HG02642 (cell line): ENCODE data around the gene LSAMP.

Experiments
- ATAC-seq: cut with Tn5 transposase; IDR thresholded peaks from one replicate; pipeline ENCODE4 v1.9.1; 2021; ENCODE audit warnings: mild to moderate bottlenecking; ENCODE audit not compliant: unreplicated experiment, poor library complexity

LSAMP gene

GRCh38 chr3:116433552-116433951 is 11.7 kb downstream of the LSAMP start:
- no peak for ATAC-seq

GRCh38 chr3:116432795-116433194 is 12.5 kb downstream of the LSAMP start:
- ATAC-seq = no peak

- ATAC-seq = no peak
These were observed 15.6 kb downstream of the LSAMP start for GRCh38 chr3:116429479-116430269.

GRCh38 chr3:116426036-116426435 is 19.3 kb downstream of the LSAMP start:
- ATAC-seq = no peak

- no peak for ATAC-seq
These were observed 20.2 kb downstream of the LSAMP start for GRCh38 chr3:116425126-116425525.

- ATAC-seq = no peak
These were observed 21.3 kb downstream of the LSAMP start for GRCh38 chr3:116423945-116424344.

- ATAC-seq = no peak
These were observed 21.9 kb downstream of the LSAMP start for GRCh38 chr3:116423374-116423773.

GRCh38 chr3:116417151-116417550 is 28.1 kb downstream of the LSAMP start:
- ATAC-seq = no peak

- no peak for ATAC-seq
These were observed 32.0 kb downstream of the LSAMP start for GRCh38 chr3:116413319-116413718.

GRCh38 chr3:116408473-116408872 is 36.8 kb downstream of the LSAMP start:
- no peak for ATAC-seq

GRCh38 chr3:116405231-116405630 is 40.1 kb downstream of the LSAMP start:
- ATAC-seq = no peak

- ATAC-seq = no peak
These were observed 45.5 kb downstream of the LSAMP start for GRCh38 chr3:116399701-116400226.

- no peak for ATAC-seq
These were observed 50.9 kb downstream of the LSAMP start for GRCh38 chr3:116394365-116394764.

GRCh38 chr3:116393199-116393598 is 52.1 kb downstream of the LSAMP start:
- ATAC-seq = no peak

- ATAC-seq = no peak
These were observed 53.0 kb downstream of the LSAMP start for GRCh38 chr3:116392291-116392690.

- ATAC-seq = no peak
These were observed 53.7 kb downstream of the LSAMP start for GRCh38 chr3:116391296-116392201.

- ATAC-seq = no peak
These were observed 55.0 kb downstream of the LSAMP start for GRCh38 chr3:116390318-116390717.

GRCh38 chr3:116388867-116389385 is 56.4 kb downstream of the LSAMP start:
- ATAC-seq = no peak

- ATAC-seq = no peak
These were observed 59.1 kb downstream of the LSAMP start for GRCh38 chr3:116386168-116386567.

GRCh38 chr3:116384717-116385116 is 60.6 kb downstream of the LSAMP start:
- no peak for ATAC-seq

GRCh38 chr3:116378077-116378476 is 67.2 kb downstream of the LSAMP start:
- no peak for ATAC-seq
